OCI-LY1 (cell line): ENCODE data around the gene IFNGR2.

Source experiments
- H2AFZ ChIP-seq: fragments of 200-600 bp; sonication (generic), shearing (Covaris generic); 2 replicates; pipeline ENCODE4 v1.6.0; 2014; ENCODE audit warnings: antibody characterized with exemption, mild to moderate bottlenecking, low read length
- H3F3A ChIP-seq: fragments of 200-600 bp; sonication (generic), shearing (Covaris generic); 2 replicates; pipeline ENCODE4 v1.6.0; 2014; ENCODE audit warnings: mild to moderate bottlenecking, antibody characterized with exemption, low read length, moderate library complexity; ENCODE audit not compliant: insufficient read depth
- H3K27ac ChIP-seq: fragments of 200-600 bp; sonication (generic); 2 replicates; pipeline ENCODE4 v1.5.1; 2014; ENCODE audit warnings: low read length, mixed run types, mild to moderate bottlenecking, low read depth; ENCODE audit not compliant: poor library complexity, severe bottlenecking
- H3K27me3 ChIP-seq: fragments of 200-600 bp; sonication (generic); 2 replicates; pipeline ENCODE4 v1.6.0; 2014; ENCODE audit warnings: antibody characterized with exemption, mild to moderate bottlenecking, low read length, moderate library complexity; ENCODE audit not compliant: insufficient read depth
- H3K36me3 ChIP-seq: fragments of 200-600 bp; sonication (generic); 2 replicates; pipeline ENCODE4 v1.6.1; 2014; ENCODE audit warnings: mild to moderate bottlenecking, antibody characterized with exemption, low read length, moderate library complexity, mixed read lengths; ENCODE audit not compliant: insufficient read depth
- H3K4me1 ChIP-seq: fragments of 200-600 bp; sonication (generic); 2 replicates; pipeline ENCODE4 v1.5.1; 2014; ENCODE audit warnings: mild to moderate bottlenecking, low read length, moderate library complexity; ENCODE audit not compliant: insufficient read depth, severe bottlenecking
- H3K4me2 ChIP-seq: fragments of 200-600 bp; sonication (generic), shearing (Covaris generic); 2 replicates; pipeline ENCODE4 v1.6.1; 2014; ENCODE audit warnings: low read length
- H3K4me3 ChIP-seq: fragments of 200-600 bp; sonication (generic); 2 replicates; pipeline ENCODE4 v1.5.1; 2014; ENCODE audit warnings: low read length, low read depth, mild to moderate bottlenecking, mixed read lengths; ENCODE audit not compliant: poor library complexity, severe bottlenecking
- H3K79me2 ChIP-seq: fragments of 200-600 bp; shearing (Covaris generic); 2 replicates; pipeline ENCODE4 v1.6.1; 2016; ENCODE audit warnings: mixed run types, low read length, mixed read lengths; ENCODE audit not compliant: insufficient read depth
- H3K9ac ChIP-seq: fragments of 200-600 bp; sonication (generic), shearing (Covaris generic); 2 replicates; pipeline ENCODE4 v1.6.1; 2014; ENCODE audit warnings: mild to moderate bottlenecking, low read length, mixed read lengths
- H3K9me2 ChIP-seq: fragments of 200-600 bp; sonication (generic), shearing (Covaris generic); 2 replicates; pipeline ENCODE4 v1.6.1; 2014; ENCODE audit warnings: low read depth, mild to moderate bottlenecking, low read length, mixed read lengths
- H3K9me3 ChIP-seq: fragments of 200-600 bp; shearing (Covaris generic); 2 replicates; pipeline ENCODE4 v1.6.1; 2014; ENCODE audit warnings: low read length, mixed read lengths
- H4K20me1 ChIP-seq: fragments of 200-600 bp; sonication (generic), shearing (Covaris generic); 2 replicates; pipeline ENCODE4 v1.6.0; 2016; ENCODE audit warnings: mild to moderate bottlenecking, low read length; ENCODE audit not compliant: insufficient read depth
- EZH2 ChIP-seq: fragments of 200-600 bp; sonication (generic), shearing (Covaris generic); IDR thresholded peaks from 2 replicates; pipeline ENCODE4 v1.8.0; 2017; ENCODE audit warnings: borderline replicate concordance, mixed run types, mild to moderate bottlenecking, antibody characterized with exemption, low read length, moderate library complexity, mixed read lengths
- TF ChIP-seq, protein P1 (sequence below): fragments of 200-600 bp; sonication (generic), shearing (Covaris generic); IDR thresholded peaks from 2 replicates; pipeline ENCODE4 v1.5.1; 2017; ENCODE audit warnings: mild to moderate bottlenecking, antibody characterized with exemption, low read length, moderate library complexity, mixed read lengths

Gene IFNGR2

DNA sequence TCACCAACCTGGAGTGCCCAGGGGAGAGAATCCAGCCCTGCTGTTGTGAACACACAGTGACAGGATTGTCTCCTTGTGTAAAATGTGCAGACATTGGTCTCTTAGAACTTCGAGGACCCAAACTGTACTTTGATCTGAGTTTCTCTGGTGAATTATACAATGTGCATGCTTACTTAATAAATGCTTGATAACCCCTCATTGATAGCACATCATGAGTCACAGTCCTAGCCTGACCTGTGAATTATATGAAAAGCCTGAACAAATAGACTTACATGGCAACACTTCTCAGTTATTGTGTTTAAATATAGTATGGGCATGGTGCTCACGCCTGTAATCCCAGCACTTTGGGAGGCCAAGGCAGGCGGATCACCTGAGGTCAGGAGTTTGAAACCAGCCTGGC, 22.6 kb downstream of the IFNGR2 start:
- no peak for TF ChIP-seq EZH2
- TF ChIP-seq, protein P1, sequence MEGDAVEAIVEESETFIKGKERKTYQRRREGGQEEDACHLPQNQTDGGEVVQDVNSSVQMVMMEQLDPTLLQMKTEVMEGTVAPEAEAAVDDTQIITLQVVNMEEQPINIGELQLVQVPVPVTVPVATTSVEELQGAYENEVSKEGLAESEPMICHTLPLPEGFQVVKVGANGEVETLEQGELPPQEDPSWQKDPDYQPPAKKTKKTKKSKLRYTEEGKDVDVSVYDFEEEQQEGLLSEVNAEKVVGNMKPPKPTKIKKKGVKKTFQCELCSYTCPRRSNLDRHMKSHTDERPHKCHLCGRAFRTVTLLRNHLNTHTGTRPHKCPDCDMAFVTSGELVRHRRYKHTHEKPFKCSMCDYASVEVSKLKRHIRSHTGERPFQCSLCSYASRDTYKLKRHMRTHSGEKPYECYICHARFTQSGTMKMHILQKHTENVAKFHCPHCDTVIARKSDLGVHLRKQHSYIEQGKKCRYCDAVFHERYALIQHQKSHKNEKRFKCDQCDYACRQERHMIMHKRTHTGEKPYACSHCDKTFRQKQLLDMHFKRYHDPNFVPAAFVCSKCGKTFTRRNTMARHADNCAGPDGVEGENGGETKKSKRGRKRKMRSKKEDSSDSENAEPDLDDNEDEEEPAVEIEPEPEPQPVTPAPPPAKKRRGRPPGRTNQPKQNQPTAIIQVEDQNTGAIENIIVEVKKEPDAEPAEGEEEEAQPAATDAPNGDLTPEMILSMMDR: no peak
- H3K4me3 ChIP-seq: no peak overlapping the region
- H3K79me2 ChIP-seq: no peaks in the 10 kb centered on the region
- H3K36me3 ChIP-seq: peaks cover 86% of the 10 kb centered on the region
- no peaks in the 10 kb centered on the region for H4K20me1 ChIP-seq
- H3K9me2 ChIP-seq: no peaks in the 10 kb centered on the region
- no peak overlapping the region for H3K27ac ChIP-seq
- H3K9me3 ChIP-seq: no peaks in the 10 kb centered on the region
- H3K4me2 ChIP-seq: no peak overlapping the region
- H3K9ac ChIP-seq: no peak overlapping the region
- no peak overlapping the region for H2AFZ ChIP-seq
- H3K4me1 ChIP-seq: no peaks in the 10 kb centered on the region
- H3F3A ChIP-seq: no peaks in the 10 kb centered on the region
- no peaks in the 10 kb centered on the region for H3K27me3 ChIP-seq

DNA sequence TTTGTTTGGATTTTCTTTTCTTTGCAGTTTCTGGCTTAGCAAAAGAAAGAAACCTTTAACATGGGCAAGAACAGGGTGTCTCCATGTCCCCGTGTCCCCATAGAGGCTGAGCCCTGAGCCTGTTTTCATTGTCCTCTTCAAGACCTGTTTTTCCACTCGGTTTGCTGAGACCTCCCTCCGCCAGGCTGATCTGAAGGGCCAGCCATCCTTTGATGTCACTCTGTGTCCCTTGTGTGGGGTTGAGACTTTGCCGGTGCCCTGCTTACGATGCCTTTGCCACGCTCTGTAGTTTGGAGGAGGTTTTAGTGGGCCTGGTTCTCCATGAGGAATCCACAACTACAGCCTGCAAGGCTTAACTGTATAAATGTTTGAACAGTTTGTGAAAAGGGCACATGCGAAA, 23.8 kb downstream of the IFNGR2 start:
- Histone ChIP-seq H3K4me2 (no peak overlapping the region), H3K9ac (no peak overlapping the region), H3K9me2 (no peaks in the 10 kb centered on the region), H4K20me1 (no peaks in the 10 kb centered on the region), H3K27ac (no peak overlapping the region), H3K27me3 (no peaks in the 10 kb centered on the region), H3F3A (no peaks in the 10 kb centered on the region), H2AFZ (no peak overlapping the region), H3K4me1 (no peaks in the 10 kb centered on the region), H3K36me3 (peaks cover 87% of the 10 kb centered on the region), H3K79me2 (no peaks in the 10 kb centered on the region), H3K4me3 (no peak overlapping the region), H3K9me3 (no peaks in the 10 kb centered on the region)
- TF ChIP-seq EZH2: no peak
- TF ChIP-seq, protein P1: no peak

- H3K4me2 ChIP-seq: no peak overlapping the region
- TF ChIP-seq, protein P1: no peak
- no peak for TF ChIP-seq EZH2
- no peak overlapping the region for H3K4me3 ChIP-seq
- H2AFZ ChIP-seq: no peak overlapping the region
- no peak overlapping the region for H3K9ac ChIP-seq
- H3K27me3 ChIP-seq: no peaks in the 10 kb centered on the region
- H4K20me1 ChIP-seq: no peaks in the 10 kb centered on the region
- no peaks in the 10 kb centered on the region for H3K4me1 ChIP-seq
- no peaks in the 10 kb centered on the region for H3K79me2 ChIP-seq
- no peaks in the 10 kb centered on the region for H3F3A ChIP-seq
- peaks cover 92% of the 10 kb centered on the region for H3K36me3 ChIP-seq
- H3K9me3 ChIP-seq: no peaks in the 10 kb centered on the region
- H3K9me2 ChIP-seq: no peaks in the 10 kb centered on the region
- H3K27ac ChIP-seq: no peak overlapping the region
These were observed 25.5 kb downstream of the IFNGR2 start for GRCh38 chr21:33428669-33429068.
